KMS-11 (cell line): ENCODE results near the gene TXNL1.

Source experiments
- H2AFZ ChIP-seq: fragments of 200-600 bp; sonication (generic); 2 replicates; pipeline ENCODE4 v1.6.1; 2016; ENCODE audit warnings: antibody characterized with exemption, mixed run types, low read depth
- H3K27ac ChIP-seq: fragments of 200-600 bp; sonication (generic); 2 replicates; pipeline ENCODE4 v1.6.1; 2016; ENCODE audit warnings: mild to moderate bottlenecking, mixed run types
- H3K27me3 ChIP-seq: fragments of 200-600 bp; sonication (generic); 2 replicates; pipeline ENCODE4 v1.6.1; 2017; ENCODE audit warnings: mild to moderate bottlenecking, low read depth, mixed run types, moderate library complexity; ENCODE audit not compliant: insufficient read depth
- H3K36me3 ChIP-seq: fragments of 200-600 bp; sonication (generic); 2 replicates; pipeline ENCODE4 v1.6.1; 2017; ENCODE audit warnings: mild to moderate bottlenecking, mixed run types; ENCODE audit not compliant: insufficient read depth
- H3K4me1 ChIP-seq: fragments of 200-600 bp; sonication (generic); 2 replicates; pipeline ENCODE4 v1.6.1; 2016; ENCODE audit warnings: mild to moderate bottlenecking, low read depth, mixed run types; ENCODE audit not compliant: poor library complexity, severe bottlenecking
- H3K4me2 ChIP-seq: fragments of 200-600 bp; sonication (generic); 2 replicates; pipeline ENCODE4 v1.7.0; 2016; ENCODE audit warnings: mild to moderate bottlenecking, mixed run types
- H3K4me3 ChIP-seq: fragments of 200-600 bp; sonication (generic); IDR thresholded peaks from 2 replicates; pipeline ENCODE4 v1.6.1; 2017; ENCODE audit warnings: low read depth, low read length, mixed read lengths; ENCODE audit not compliant: insufficient read depth
- H3K79me2 ChIP-seq: fragments of 200-600 bp; sonication (generic); 2 replicates; pipeline ENCODE4 v1.6.1; 2016; ENCODE audit warnings: low read depth, mixed run types; ENCODE audit not compliant: insufficient read depth
- H3K9ac ChIP-seq: fragments of 200-600 bp; sonication (generic); 2 replicates; pipeline ENCODE4 v1.6.1; 2016; ENCODE audit warnings: mild to moderate bottlenecking, mixed run types
- H4K20me1 ChIP-seq: fragments of 200-600 bp; sonication (generic); 2 replicates; pipeline ENCODE4 v1.6.1; 2016; ENCODE audit warnings: mild to moderate bottlenecking, mixed run types; ENCODE audit not compliant: insufficient read depth
- CTCF ChIP-seq: fragments of 200-600 bp; sonication (generic); conservative IDR thresholded peaks from 2 replicates; pipeline ENCODE4 v1.6.1; 2017; ENCODE audit warnings: low read depth, mild to moderate bottlenecking, antibody characterized with exemption, low read length, moderate library complexity, mixed read lengths

TXNL1 gene

GRCh38 chr18:56662063-56662408, 23.6 kb upstream of the TXNL1 start:
- Histone ChIP-seq H3K36me3 (no peaks in the 10 kb centered on the region), H3K27ac (no peak overlapping the region)

DNA sequence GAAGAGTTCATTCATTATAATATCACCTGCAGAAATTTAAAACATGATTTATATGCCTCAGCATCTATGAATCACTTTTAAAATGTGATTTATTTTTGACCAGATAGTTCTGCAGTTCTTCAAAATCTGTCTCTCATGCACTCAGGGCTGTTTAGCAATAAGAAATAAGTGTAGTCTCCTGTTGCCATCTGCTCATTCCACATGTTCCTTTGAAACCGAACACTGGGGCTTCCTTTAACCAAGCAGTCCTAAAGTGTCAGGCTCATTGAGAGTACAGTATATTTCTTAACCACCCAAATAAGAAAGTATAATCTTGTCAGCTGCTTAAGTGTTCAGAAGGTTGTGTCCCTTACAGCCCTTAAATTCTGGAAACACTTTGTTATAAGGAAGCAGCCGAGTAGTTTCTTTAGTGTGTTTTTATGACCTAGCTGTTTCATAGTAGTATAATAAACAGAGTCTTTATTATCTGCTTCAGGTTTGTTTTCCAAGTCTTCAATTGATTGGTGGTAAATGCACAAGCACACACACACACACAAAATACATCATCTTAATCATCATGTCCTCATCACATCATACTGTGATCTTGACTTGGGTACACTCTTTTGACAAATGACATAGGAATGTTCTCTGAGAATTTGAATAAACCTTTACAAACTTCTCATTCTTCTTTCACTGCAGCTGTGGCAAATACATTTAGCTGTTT, 23.1 kb upstream of the TXNL1 start:
- Histone ChIP-seq H3K4me2 (no peak overlapping the region), H3K9ac (no peak overlapping the region), H3K27ac (no peak overlapping the region), H3K79me2 (peaks cover 48% of the 10 kb centered on the region; the same call in 1 of the 2 replicates), H4K20me1 (no peaks in the 10 kb centered on the region), H2AFZ (no peak overlapping the region), H3K27me3 (no peaks in the 10 kb centered on the region), H3K4me3 (no peak overlapping the region), H3K4me1 (no peaks in the 10 kb centered on the region), H3K36me3 (no peaks in the 10 kb centered on the region)
- TF ChIP-seq CTCF: no peak

More at GRCh38 chr18:56662063-56662408, 23.6 kb upstream of the TXNL1 start:
- Histone ChIP-seq H3K4me3 (no peak overlapping the region), H3K4me2 (no peak overlapping the region), H3K4me1 (no peaks in the 10 kb centered on the region), H3K79me2 (peaks cover 42% of the 10 kb centered on the region; the same call in 1 of the 2 replicates), H2AFZ (no peak overlapping the region), H3K9ac (no peak overlapping the region), H4K20me1 (no peaks in the 10 kb centered on the region), H3K27me3 (no peaks in the 10 kb centered on the region)
- TF ChIP-seq CTCF: no peak

- peaks cover 52% of the 10 kb centered on the region; the same call in 1 of the 2 replicates for H3K79me2 ChIP-seq
- H3K4me1 ChIP-seq: no peaks in the 10 kb centered on the region
- no peaks in the 10 kb centered on the region for H4K20me1 ChIP-seq
- H3K9ac ChIP-seq: no peak overlapping the region
- no peaks in the 10 kb centered on the region for H3K36me3 ChIP-seq
- H2AFZ ChIP-seq: no peak overlapping the region
- no peaks in the 10 kb centered on the region for H3K27me3 ChIP-seq
- H3K4me3 ChIP-seq: no peak overlapping the region
- no peak overlapping the region for H3K4me2 ChIP-seq
- TF ChIP-seq CTCF: no peak
- no peak overlapping the region for H3K27ac ChIP-seq
Observed at GRCh38 chr18:56660655-56661054, 22.3 kb upstream of the TXNL1 start.

DNA sequence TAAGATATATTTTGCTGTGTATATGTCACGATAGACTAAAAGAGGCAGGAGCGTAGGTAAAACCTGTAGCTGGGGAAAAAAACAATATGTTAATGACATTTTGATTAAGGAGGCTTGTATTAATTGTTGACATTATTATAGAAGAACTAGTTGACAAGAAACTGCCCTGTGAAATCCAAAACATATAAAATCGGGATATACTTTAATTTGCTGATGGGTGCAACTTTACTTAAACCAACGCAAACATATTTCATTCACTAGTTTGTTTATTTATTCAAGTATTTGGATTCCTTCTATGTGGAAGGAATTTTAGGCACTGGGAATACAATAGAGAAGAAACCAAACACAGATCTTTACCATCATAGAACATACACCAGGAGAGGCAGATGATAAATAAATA, 20.7 kb upstream of the TXNL1 start:
- no peaks in the 10 kb centered on the region for H3K27me3 ChIP-seq
- H3K79me2 ChIP-seq: peaks cover 62% of the 10 kb centered on the region; the same call in 1 of the 2 replicates
- no peak overlapping the region for H3K9ac ChIP-seq
- H3K4me3 ChIP-seq: no peak overlapping the region
- no peak for TF ChIP-seq CTCF
- no peaks in the 10 kb centered on the region for H3K4me1 ChIP-seq
- H3K4me2 ChIP-seq: no peak overlapping the region
- H4K20me1 ChIP-seq: no peaks in the 10 kb centered on the region
- no peaks in the 10 kb centered on the region for H3K36me3 ChIP-seq
- no peak overlapping the region for H2AFZ ChIP-seq
- no peak overlapping the region for H3K27ac ChIP-seq
